ENCODE data around the gene CIAO3. TPM values are rescaled to one million over a fixed set of nuclear protein-coding genes. Genes with fewer than 3 reads are reported as not detected.
"Not testable (repeated sequence)": the region's sequence is repeated elsewhere in the genome, so short reads cannot be mapped to it uniquely, and the experiment has no call there.

Gene CIAO3
- total RNA-seq, 2 experiments from 2014 or later, result 28.3 to 31.9 TPM

- H3K4me3 Mint-ChIP-seq; DNase-seq; H3K9me3 Mint-ChIP-seq (ENCODE audit: low read depth); H3K36me3 Mint-ChIP-seq (ENCODE audit: low read depth); H3K27me3 Mint-ChIP-seq; CTCF ChIA-PET; H3K4me1 Mint-ChIP-seq; ATAC-seq; H3K27ac Mint-ChIP-seq; intact Hi-C loops (cut with DNase I, micrococcal nuclease); POLR2A ChIA-PET: not testable (repeated sequence)
Measured at GRCh38 chr16:754121-754607, 13.4 kb upstream of the CIAO3 start.

- intact Hi-C loops (cut with DNase I, micrococcal nuclease), result no loop called here
- peaks cover 4% of the 10 kb centered on the region for H3K9me3 Mint-ChIP-seq (ENCODE audit: low read depth)
- DNase-seq, result no peak
- H3K4me3 Mint-ChIP-seq, result no peak overlapping the region
- H3K4me1 Mint-ChIP-seq, result no peaks in the 10 kb centered on the region
- H3K27me3 Mint-ChIP-seq, result peaks cover 5% of the 10 kb centered on the region
- no peak for ATAC-seq
- CTCF ChIA-PET, result interaction anchor here (0.6 kb wide), 1 partner anchor 10 kb away, joined by 3 read pairs; no protein-coding TSS in a partner anchor
- H3K27ac Mint-ChIP-seq, result no peak overlapping the region
- POLR2A ChIA-PET, result no interaction called here
- H3K36me3 Mint-ChIP-seq (ENCODE audit: low read depth), result no peaks in the 10 kb centered on the region
Measured at GRCh38 chr16:752007-752312, 11.2 kb upstream of the CIAO3 start.

- DNase-seq, result no peak
- ATAC-seq, result no peak
- H3K4me3 Mint-ChIP-seq, result no peak overlapping the region
- CTCF ChIA-PET, result interaction anchor here (0.5 kb wide), 1 partner anchor 62 kb away, joined by 3 read pairs; the partner anchor contains the start of gene WDR24
- H3K36me3 Mint-ChIP-seq (ENCODE audit: low read depth), result no peaks in the 10 kb centered on the region
- no peaks in the 10 kb centered on the region for H3K4me1 Mint-ChIP-seq
- H3K27ac Mint-ChIP-seq, result no peak overlapping the region
- H3K9me3 Mint-ChIP-seq (ENCODE audit: low read depth), result peaks cover 2% of the 10 kb centered on the region
- POLR2A ChIA-PET, result interaction anchor here (0.7 kb wide), 1 partner anchor 13 kb away, joined by 4 read pairs; no protein-coding TSS in a partner anchor
- intact Hi-C loops (cut with DNase I, micrococcal nuclease), result no loop called here
- peaks cover 3% of the 10 kb centered on the region for H3K27me3 Mint-ChIP-seq
Measured at GRCh38 chr16:751152-752006, 10.6 kb upstream of the CIAO3 start.

GRCh38 chr16:750485-750884 lies 9.7 kb upstream of the CIAO3 start:
- Mint-ChIP-seq H3K4me1 (no peaks in the 10 kb centered on the region), H3K9me3 (ENCODE audit: low read depth) (no peaks in the 10 kb centered on the region), H3K27me3 (peaks cover 2% of the 10 kb centered on the region), H3K4me3 (no peak overlapping the region), H3K36me3 (ENCODE audit: low read depth) (no peaks in the 10 kb centered on the region), H3K27ac (no peak overlapping the region)
- DNase-seq (no peak), ATAC-seq (no peak)
- intact Hi-C loops (cut with DNase I, micrococcal nuclease), result no loop called here
- POLR2A ChIA-PET, result no interaction called here
- CTCF ChIA-PET, result interaction anchor here (0.5 kb wide), 1 partner anchor 61 kb away, joined by 3 read pairs; the partner anchor contains the start of gene WDR24

GRCh38 chr16:749010-749409 lies 8.2 kb upstream of the CIAO3 start:
- ChIA-PET CTCF (interaction anchor here (0.6 kb wide), 1 partner anchor 24 kb away, joined by 3 read pairs; no protein-coding TSS in a partner anchor), POLR2A (interaction anchor here (0.6 kb wide), 1 partner anchor 320 kb away, joined by 5 read pairs; no protein-coding TSS in a partner anchor)
- Mint-ChIP-seq H3K36me3 (ENCODE audit: low read depth) (no peaks in the 10 kb centered on the region), H3K4me3 (no peak overlapping the region), H3K9me3 (ENCODE audit: low read depth) (no peaks in the 10 kb centered on the region), H3K27me3 (no peaks in the 10 kb centered on the region), H3K27ac (no peak overlapping the region), H3K4me1 (no peaks in the 10 kb centered on the region)
- ATAC-seq (no peak), DNase-seq (no peak)
- intact Hi-C loops (cut with DNase I, micrococcal nuclease), result no loop called here

GRCh38 chr16:747978-748746 lies 7.4 kb upstream of the CIAO3 start:
- Mint-ChIP-seq H3K4me3 (no peak overlapping the region), H3K4me1 (no peaks in the 10 kb centered on the region), H3K27ac (no peak overlapping the region), H3K36me3 (ENCODE audit: low read depth) (no peaks in the 10 kb centered on the region), H3K9me3 (ENCODE audit: low read depth) (no peaks in the 10 kb centered on the region), H3K27me3 (no peaks in the 10 kb centered on the region)
- POLR2A ChIA-PET, result no interaction called here
- CTCF ChIA-PET, result interaction anchor here (0.7 kb wide), 1 partner anchor 130 kb away, joined by 3 read pairs; no protein-coding TSS in a partner anchor
- no peak for ATAC-seq
- intact Hi-C loops (cut with DNase I, micrococcal nuclease), result no loop called here
- DNase-seq, result no peak

- intact Hi-C loops (cut with DNase I, micrococcal nuclease), result no loop called here
- Mint-ChIP-seq H3K27ac (no peak overlapping the region), H3K4me3 (no peak overlapping the region), H3K27me3 (no peaks in the 10 kb centered on the region), H3K36me3 (ENCODE audit: low read depth) (no peaks in the 10 kb centered on the region), H3K9me3 (ENCODE audit: low read depth) (no peaks in the 10 kb centered on the region), H3K4me1 (no peaks in the 10 kb centered on the region)
- POLR2A ChIA-PET, result no interaction called here
- DNase-seq, result no peak
- CTCF ChIA-PET, result no interaction called here
- no peak for ATAC-seq
Measured at GRCh38 chr16:746637-747036, 5.8 kb upstream of the CIAO3 start.

- no peaks in the 10 kb centered on the region for H3K9me3 Mint-ChIP-seq (ENCODE audit: low read depth)
- ChIA-PET POLR2A (interaction anchor here (0.6 kb wide), 1 partner anchor 32 kb away, joined by 4 read pairs; no protein-coding TSS in a partner anchor), CTCF (interaction anchor here (0.7 to 1.4 kb wide), 3 partner anchors 38 to 403 kb away, joined by 3 to 4 read pairs (median 3); no protein-coding TSS in a partner anchor)
- intact Hi-C loops (cut with DNase I, micrococcal nuclease), result no loop called here
- DNase-seq (peak; percentile 56), ATAC-seq (no peak)
- no peaks in the 10 kb centered on the region for H3K36me3 Mint-ChIP-seq (ENCODE audit: low read depth)
- no peaks in the 10 kb centered on the region for H3K4me1 Mint-ChIP-seq
- no peak overlapping the region for H3K4me3 Mint-ChIP-seq
- H3K27me3 Mint-ChIP-seq, result no peaks in the 10 kb centered on the region
- H3K27ac Mint-ChIP-seq, result no peak overlapping the region
Measured at GRCh38 chr16:745739-746138, 4.9 kb upstream of the CIAO3 start.

- ATAC-seq, result no peak
- ChIA-PET CTCF (interaction anchor here (0.7 to 1.6 kb wide), 3 partner anchors 13 to 373 kb away, joined by 3 to 5 read pairs (median 4); no protein-coding TSS in a partner anchor), POLR2A (no interaction called here)
- Mint-ChIP-seq H3K27ac (no peak overlapping the region), H3K27me3 (no peaks in the 10 kb centered on the region), H3K4me3 (no peak overlapping the region), H3K36me3 (ENCODE audit: low read depth) (no peaks in the 10 kb centered on the region), H3K9me3 (ENCODE audit: low read depth) (no peaks in the 10 kb centered on the region), H3K4me1 (peaks cover 10% of the 10 kb centered on the region)
- no peak for DNase-seq
- intact Hi-C loops (cut with DNase I, micrococcal nuclease), result no loop called here
Measured at GRCh38 chr16:743794-744500, 3.1 kb upstream of the CIAO3 start.

- H3K4me1 Mint-ChIP-seq, result peaks cover 10% of the 10 kb centered on the region
- DNase-seq, POLR2A ChIA-PET: not testable (repeated sequence)
Measured at GRCh38 chr16:742894-743293, 2.1 kb upstream of the CIAO3 start.

More at GRCh38 chr16:742894-743293, 2.1 kb upstream of the CIAO3 start:
- H3K27me3 Mint-ChIP-seq; intact Hi-C loops (cut with DNase I, micrococcal nuclease); H3K36me3 Mint-ChIP-seq (ENCODE audit: low read depth); H3K9me3 Mint-ChIP-seq (ENCODE audit: low read depth); H3K27ac Mint-ChIP-seq; H3K4me3 Mint-ChIP-seq; ATAC-seq: not testable (repeated sequence)
- CTCF ChIA-PET, result interaction anchor here (0.7 to 1.6 kb wide), 4 partner anchors 14 to 113 kb away, joined by 3 to 4 read pairs (median 3); no protein-coding TSS in a partner anchor

All from activated CD4-positive, alpha-beta T cell treated with anti-CD3 and anti-CD28 coated beads for 36 hours (primary cell).